ENCODE measurements around the gene CTNNBIP1. TPM values are rescaled to one million over a fixed set of nuclear protein-coding genes. Genes with fewer than 3 reads are reported as not detected.

Gene CTNNBIP1
- total and polyA plus RNA-seq, 2 of the 8 experiments (the other 6 are each of a cell fraction or from before 2014, with no cell fraction given) = 40.9 to 46.6 TPM

GRCh38 chr1:9874959-9875635 is 35.0 kb downstream of the CTNNBIP1 start:
- H3K4me1 ChIP-seq (replicated peaks in 1 of 4; ENCODE audit: control insufficient read depth in 3 of 4, insufficient read depth in 4 of 4, low read length in 3 of 4) = peaks cover 0 to 8% (median 6%) of the 10 kb centered on the region in 4 experiments; a peak in 6 of 7 replicates
- peak overlapping the region; percentile 81 for H4K8ac ChIP-seq (ENCODE audit: extremely low read depth, insufficient read depth, low read length)
- peak; percentile 93 for FAIRE-seq
- CTCF ChIA-PET (ENCODE audit: partially characterized antibody) = interaction anchor here (0.6 to 17.3 kb wide), 34 partner anchors 9 to 396 kb away, joined by 3 to 312 read pairs (median 5); partner anchors contain the start of genes LZIC and NMNAT1
- H2BK12ac ChIP-seq (ENCODE audit: low read depth, low read length) = peak overlapping the region; percentile 71; the same call in 1 of the 2 replicates
- H4K5ac ChIP-seq (ENCODE audit: insufficient read length, low read depth, low read length) = peak overlapping the region; percentile 30
- POLR2A ChIA-PET (ENCODE audit: partially characterized antibody) = interaction anchor here (0.6 to 1.7 kb wide), 5 partner anchors 8 to 99 kb away, joined by 3 to 7 read pairs (median 4); partner anchors contain the start of genes LZIC and NMNAT1
- H4K20me1 ChIP-seq (replicated peaks in 1 of 2; ENCODE audit: control insufficient read depth in 1 of 2, insufficient read depth in 2 of 2, low read length in 2 of 2) = no peaks in the 10 kb centered on the region
- H2BK20ac ChIP-seq (ENCODE audit: low read length) = no peak overlapping the region; the same call in 1 of the 2 replicates
- H3K9me3 ChIP-seq (ENCODE audit: insufficient read depth in 2 of 2, low read depth in 1 of 2, low read length in 1 of 2) = no peaks in the 10 kb centered on the region
- H3K79me2 ChIP-seq (ENCODE audit: control insufficient read depth in 1 of 2, insufficient read depth in 2 of 2, low read length in 2 of 2) = no peaks in the 10 kb centered on the region
- H3K36me3 ChIP-seq (ENCODE audit: control insufficient read depth in 2 of 4, insufficient read depth in 4 of 4, low read length in 3 of 4) = no peaks in the 10 kb centered on the region
- H3K18ac ChIP-seq (ENCODE audit: extremely low read depth, low read length) = peak overlapping the region; percentile 48; the same call in 1 of the 2 replicates
- H3K23ac ChIP-seq (ENCODE audit: insufficient read length) = no peak overlapping the region
- peak overlapping the region in 2 of 4 experiments; percentile 29 to 45; a peak in 4 of 8 replicates for H3K4me3 ChIP-seq (ENCODE audit: extremely low read depth in 1 of 4, insufficient read depth in 2 of 4, low read depth in 3 of 4, low read length in 4 of 4)
- WGBS, 2 experiments (ENCODE audit: extremely low coverage in 1 of 2, insufficient coverage in 1 of 2, insufficient read length in 1 of 2, insufficient replicate concordance in 2 of 2, low coverage in 1 of 2, low lambda C conversion rate in 2 of 2, missing lambda C conversion rate in 1 of 2) = 43% methylated on average over 25 of the region's 25 CpGs; no CpG with 5 or more reads in 1 of the 2 experiments
- no peak overlapping the region for H3K14ac ChIP-seq (ENCODE audit: insufficient read length)
- H3K27me3 ChIP-seq (replicated peaks in 1 of 4; ENCODE audit: control insufficient read depth in 3 of 4, extremely low read depth in 1 of 4, insufficient read depth in 3 of 4, low read length in 3 of 4) = no peaks in the 10 kb centered on the region
- H4K91ac ChIP-seq (replicated peaks; ENCODE audit: insufficient read length, low read length) = peak overlapping the region; percentile 58
- peak; percentile 61 to 92 for DNase-seq (ENCODE audit: low read depth in 1 of 2, low spot score in 2 of 2)
- peak overlapping the region in 1 of 4 experiments; percentile 8; a peak in 1 of 7 replicates for H3K9ac ChIP-seq (replicated peaks in 1 of 4; ENCODE audit: extremely low read depth in 1 of 4, low read depth in 3 of 4, low read length in 3 of 4)
- H3K4me2 ChIP-seq (ENCODE audit: insufficient read depth in 1 of 2, low read depth in 2 of 2, low read length in 2 of 2) = peak overlapping the region; percentile 1 to 59; a peak in 3 of 4 replicates
- H3K4ac ChIP-seq (replicated peaks; ENCODE audit: insufficient read length, low read depth, low read length) = no peak overlapping the region
- H2BK15ac ChIP-seq (ENCODE audit: low read length) = peak overlapping the region; percentile 40
- no peak overlapping the region for H2BK5ac ChIP-seq (ENCODE audit: low read depth, low read length)
- no peak overlapping the region for H3K27ac ChIP-seq (ENCODE audit: low read depth, low read length)
- no peak overlapping the region for H2AK5ac ChIP-seq (ENCODE audit: low read depth, low read length)
- H3K79me1 ChIP-seq (ENCODE audit: low read depth, low read length) = no peaks in the 10 kb centered on the region; the same call in 1 of the 2 replicates
- no peak overlapping the region for H3K56ac ChIP-seq (replicated peaks; ENCODE audit: insufficient read length, low read depth, low read length)
- no peaks in the 10 kb centered on the region; the same call in 1 of the 2 replicates for H3K23me2 ChIP-seq (ENCODE audit: low read depth, low read length)
- no peak overlapping the region for H2BK120ac ChIP-seq (replicated peaks; ENCODE audit: low read depth, low read length)
- H2AFZ ChIP-seq (ENCODE audit: low read length) = no peak overlapping the region
- TF ChIP-seq ZNF274 (IDR thresholded peaks at IDR 0.05; ENCODE audit: borderline replicate concordance, extremely low read depth, low read length) (no peak), TAF1 (IDR thresholded peaks at IDR 0.05; ENCODE audit: low read depth, low read length) (peak; percentile 43; the same call in 1 of the 2 replicates), ATF3 (IDR thresholded peaks at IDR 0.05; ENCODE audit: insufficient read depth, low read depth, low read length) (no peak), TCF12 (IDR thresholded peaks at IDR 0.05; ENCODE audit: low read depth, low read length) (no peak), E2F6 (IDR thresholded peaks at IDR 0.05) (no peak), GABPA (IDR thresholded peaks at IDR 0.05; ENCODE audit: borderline replicate concordance, insufficient read depth, low read length) (no peak; the same call in 1 of the 2 replicates), ASH2L (IDR thresholded peaks at IDR 0.05; ENCODE audit: low read length) (peak; percentile 54), BRCA1 (IDR thresholded peaks at IDR 0.05; ENCODE audit: low read depth, low read length) (no peak), SP1 (IDR thresholded peaks at IDR 0.05; ENCODE audit: low read depth, low read length) (peak; percentile 36; the same call in 1 of the 2 replicates), RBBP5 (IDR thresholded peaks at IDR 0.05; ENCODE audit: borderline replicate concordance, low read depth, low read length) (no peak; the same call in 1 of the 2 replicates)
